ENCODE data around the gene PUM1. TPM values are rescaled to one million over a fixed set of nuclear protein-coding genes. Genes with fewer than 3 reads are reported as not detected.

Gene PUM1
- total RNA-seq, 4 donors from 2014 or later, result 61.6 to 109 (median 76.9) TPM

DNA sequence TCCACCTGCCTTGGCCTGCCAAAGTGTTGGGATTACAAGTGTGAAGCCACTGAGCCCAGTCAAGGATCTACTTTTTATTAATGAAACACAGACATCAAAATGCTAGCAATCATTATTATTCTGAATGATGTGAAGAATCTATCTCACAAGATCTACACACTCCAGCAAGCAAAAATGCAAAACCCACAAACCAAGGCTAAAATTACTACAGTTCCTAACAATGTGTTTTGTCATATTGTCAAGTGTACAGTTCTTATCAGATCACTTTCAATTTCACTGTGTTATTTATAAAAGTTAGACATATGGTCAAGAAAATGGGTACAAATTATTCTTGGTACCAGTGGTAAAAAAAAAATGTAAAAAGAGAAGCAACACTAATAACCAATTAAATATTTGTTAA, 95.6 kb downstream of the PUM1 start:
- DNase-seq, result no peak
- Histone ChIP-seq H3K36me3 (peaks cover 0 to 61% (median 0%) of the 10 kb centered on the region in 3 donors), H3K27ac (no peak overlapping the region), H3K4me3 (no peak overlapping the region), H3K9me3 (no peaks in the 10 kb centered on the region), H3K27me3 (no peaks in the 10 kb centered on the region), H3K4me1 (peaks cover 0 to 4% (median 0%) of the 10 kb centered on the region in 4 donors)
- no peak for TF ChIP-seq POLR2A (IDR thresholded peaks at IDR 0.05)
- TF ChIP-seq, protein P1, sequence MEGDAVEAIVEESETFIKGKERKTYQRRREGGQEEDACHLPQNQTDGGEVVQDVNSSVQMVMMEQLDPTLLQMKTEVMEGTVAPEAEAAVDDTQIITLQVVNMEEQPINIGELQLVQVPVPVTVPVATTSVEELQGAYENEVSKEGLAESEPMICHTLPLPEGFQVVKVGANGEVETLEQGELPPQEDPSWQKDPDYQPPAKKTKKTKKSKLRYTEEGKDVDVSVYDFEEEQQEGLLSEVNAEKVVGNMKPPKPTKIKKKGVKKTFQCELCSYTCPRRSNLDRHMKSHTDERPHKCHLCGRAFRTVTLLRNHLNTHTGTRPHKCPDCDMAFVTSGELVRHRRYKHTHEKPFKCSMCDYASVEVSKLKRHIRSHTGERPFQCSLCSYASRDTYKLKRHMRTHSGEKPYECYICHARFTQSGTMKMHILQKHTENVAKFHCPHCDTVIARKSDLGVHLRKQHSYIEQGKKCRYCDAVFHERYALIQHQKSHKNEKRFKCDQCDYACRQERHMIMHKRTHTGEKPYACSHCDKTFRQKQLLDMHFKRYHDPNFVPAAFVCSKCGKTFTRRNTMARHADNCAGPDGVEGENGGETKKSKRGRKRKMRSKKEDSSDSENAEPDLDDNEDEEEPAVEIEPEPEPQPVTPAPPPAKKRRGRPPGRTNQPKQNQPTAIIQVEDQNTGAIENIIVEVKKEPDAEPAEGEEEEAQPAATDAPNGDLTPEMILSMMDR (IDR thresholded peaks at IDR 0.05), result no peak

DNA sequence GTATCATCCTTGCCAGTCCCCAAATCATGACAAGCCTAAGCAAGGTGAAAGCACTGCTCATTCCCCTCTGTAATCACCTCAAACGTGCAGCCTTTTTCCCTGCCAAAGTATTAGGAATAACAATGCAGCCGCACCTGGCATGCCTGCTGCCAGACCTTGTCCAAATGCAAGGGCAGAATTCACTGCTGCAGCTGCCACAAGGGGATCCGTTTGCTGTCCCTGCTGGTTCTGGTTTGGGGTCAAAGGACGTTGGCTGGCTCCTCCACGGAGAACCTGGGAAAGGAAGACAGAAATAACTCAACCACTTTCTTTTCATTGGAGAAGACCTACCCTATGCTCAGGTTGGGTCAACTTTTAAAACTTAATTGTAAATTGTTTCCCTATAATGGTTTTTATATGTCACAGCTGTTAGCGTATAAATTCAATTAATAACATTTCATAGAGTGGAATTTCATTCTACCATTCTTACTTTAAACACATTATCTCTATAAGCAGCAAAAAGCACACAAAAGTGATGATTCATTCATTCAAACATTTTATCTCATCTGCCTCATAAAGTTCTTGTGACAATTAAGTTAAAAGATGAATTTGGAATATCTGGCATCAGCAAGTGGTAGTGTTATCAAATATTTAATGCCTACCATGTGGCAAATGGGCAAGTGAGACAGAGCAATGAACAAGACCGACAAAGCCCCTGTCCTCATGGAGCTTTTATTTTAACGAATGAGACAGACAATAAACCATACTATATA, 97.1 kb downstream of the PUM1 start:
- Histone ChIP-seq H3K4me1 (no peaks in the 10 kb centered on the region), H3K9me3 (no peaks in the 10 kb centered on the region), H3K36me3 (peaks cover 0 to 65% (median 0%) of the 10 kb centered on the region in 3 donors), H3K27ac (no peak overlapping the region), H3K4me3 (no peak overlapping the region), H3K27me3 (no peaks in the 10 kb centered on the region)
- TF ChIP-seq, protein P1 (IDR thresholded peaks at IDR 0.05), result no peak
- no peak for TF ChIP-seq POLR2A (IDR thresholded peaks at IDR 0.05)
- no peak for DNase-seq

DNA sequence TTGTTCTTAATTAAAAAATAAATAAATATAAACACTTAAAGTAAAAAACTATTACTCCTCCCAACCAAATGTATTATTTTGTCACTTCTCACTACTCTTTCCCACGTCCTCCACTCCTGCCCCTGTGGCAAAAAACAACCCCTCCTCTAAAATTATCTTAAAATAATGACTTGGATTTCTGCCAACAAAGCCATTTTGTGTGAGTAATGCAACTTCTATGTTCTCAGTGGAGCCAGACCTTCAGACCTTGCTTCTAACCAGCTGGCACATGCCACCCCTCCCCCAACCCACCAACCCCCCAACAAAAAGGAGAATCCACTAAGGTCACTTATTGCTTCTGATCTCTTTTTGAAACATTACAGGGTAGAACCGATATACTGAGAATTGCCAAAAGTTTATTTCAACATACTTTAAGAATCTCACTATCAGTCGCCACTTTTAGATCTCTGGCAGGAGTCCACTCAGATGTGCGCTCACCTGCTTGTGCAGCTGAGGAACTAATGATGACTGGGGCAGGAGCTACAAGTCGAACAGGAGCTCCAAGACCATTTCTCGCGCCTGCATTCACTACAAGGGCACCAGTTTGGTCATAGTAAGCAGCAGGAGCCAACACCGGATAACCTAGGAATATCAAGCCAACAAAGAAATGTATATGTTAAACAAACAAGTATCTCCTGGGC, 98.7 kb downstream of the PUM1 start:
- Histone ChIP-seq H3K27ac (no peak overlapping the region), H3K9me3 (no peaks in the 10 kb centered on the region), H3K4me1 (no peaks in the 10 kb centered on the region), H3K36me3 (peaks cover 0 to 72% (median 0%) of the 10 kb centered on the region in 3 donors), H3K27me3 (no peaks in the 10 kb centered on the region), H3K4me3 (no peak overlapping the region)
- TF ChIP-seq, protein P1 (IDR thresholded peaks at IDR 0.05), result no peak
- TF ChIP-seq POLR2A (IDR thresholded peaks at IDR 0.05), result no peak
- no peak for DNase-seq

DNA sequence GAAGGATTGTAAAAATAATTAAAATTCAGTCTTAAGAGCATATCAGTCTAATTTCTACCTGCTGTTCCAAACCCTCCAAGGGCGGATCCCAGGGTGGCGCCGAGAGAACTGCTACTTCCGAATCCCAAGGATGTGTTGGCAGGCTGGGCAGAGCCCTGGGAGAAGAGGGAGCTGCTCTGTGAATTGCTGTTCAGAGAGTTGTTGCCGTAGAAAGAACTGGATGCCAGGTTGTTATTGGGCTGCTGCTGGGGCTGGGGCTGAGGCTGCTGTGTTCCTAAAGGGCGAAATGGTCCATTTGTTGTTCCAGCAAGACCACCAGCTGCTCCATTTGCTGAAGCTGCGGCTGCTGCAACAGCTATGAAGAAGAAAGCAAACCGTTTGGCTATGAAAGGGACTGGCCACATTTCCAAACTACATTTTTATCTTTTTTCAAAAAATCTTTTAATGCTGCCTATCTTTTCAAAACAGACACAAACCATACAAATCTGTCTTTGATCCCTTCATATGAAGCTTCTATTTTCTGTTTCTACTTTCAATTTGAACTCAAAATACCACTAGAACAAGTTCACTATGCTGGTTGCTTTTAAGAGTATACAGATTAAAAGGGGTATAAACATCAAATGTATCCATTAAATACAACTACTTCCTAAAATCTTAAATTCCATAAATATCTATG, 99.5 kb downstream of the PUM1 start:
- no peak overlapping the region for H3K4me3 ChIP-seq
- no peaks in the 10 kb centered on the region for H3K27me3 ChIP-seq
- H3K4me1 ChIP-seq, result no peaks in the 10 kb centered on the region
- H3K27ac ChIP-seq, result no peak overlapping the region
- TF ChIP-seq POLR2A (IDR thresholded peaks at IDR 0.05), result no peak
- TF ChIP-seq, protein P1 (IDR thresholded peaks at IDR 0.05), result no peak
- H3K9me3 ChIP-seq, result no peaks in the 10 kb centered on the region
- peaks cover 0 to 80% (median 0%) of the 10 kb centered on the region in 3 donors for H3K36me3 ChIP-seq
- no peak for DNase-seq

DNA sequence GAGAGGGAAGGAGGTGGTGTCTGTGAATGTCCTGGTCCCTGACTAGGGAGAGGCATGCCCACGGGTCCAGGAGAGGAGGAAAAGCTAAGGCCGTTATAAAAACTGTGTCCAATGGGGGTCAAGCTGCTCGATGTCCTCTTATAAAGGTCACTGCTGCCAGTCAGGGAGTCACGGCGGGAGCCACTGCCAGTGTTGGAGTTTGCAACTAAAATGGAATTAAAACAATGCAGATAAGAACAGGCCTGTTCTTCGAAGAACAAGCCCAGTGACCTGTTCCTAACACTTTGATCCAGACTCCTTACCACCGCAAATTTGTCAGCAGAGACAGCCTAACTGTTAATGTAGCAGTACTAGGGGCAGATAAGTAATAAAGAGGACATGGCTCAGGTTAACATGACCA, 100.8 kb downstream of the PUM1 start:
- DNase-seq, result no peak
- H3K36me3 ChIP-seq, result peaks cover 0 to 88% (median 0%) of the 10 kb centered on the region in 3 donors
- H3K27ac ChIP-seq, result no peak overlapping the region
- TF ChIP-seq, protein P1 (IDR thresholded peaks at IDR 0.05), result no peak
- TF ChIP-seq POLR2A (IDR thresholded peaks at IDR 0.05), result no peak
- no peaks in the 10 kb centered on the region for H3K4me1 ChIP-seq
- H3K4me3 ChIP-seq, result no peak overlapping the region
- H3K27me3 ChIP-seq, result no peaks in the 10 kb centered on the region
- H3K9me3 ChIP-seq, result no peaks in the 10 kb centered on the region
